NCI-H524 treated with DMSO at 0.1 percent for 48 hours (cell line): ENCODE measurements around the gene AFF3.
"Not testable (repeated sequence)": the region's sequence is repeated elsewhere in the genome, so short reads cannot be mapped to it uniquely, and the experiment has no call there.

Source experiments
- DNase-seq: peaks from one replicate; lab custom pipeline; 2025; lab: John Stamatoyannopoulos, UW

AFF3 gene

DNA sequence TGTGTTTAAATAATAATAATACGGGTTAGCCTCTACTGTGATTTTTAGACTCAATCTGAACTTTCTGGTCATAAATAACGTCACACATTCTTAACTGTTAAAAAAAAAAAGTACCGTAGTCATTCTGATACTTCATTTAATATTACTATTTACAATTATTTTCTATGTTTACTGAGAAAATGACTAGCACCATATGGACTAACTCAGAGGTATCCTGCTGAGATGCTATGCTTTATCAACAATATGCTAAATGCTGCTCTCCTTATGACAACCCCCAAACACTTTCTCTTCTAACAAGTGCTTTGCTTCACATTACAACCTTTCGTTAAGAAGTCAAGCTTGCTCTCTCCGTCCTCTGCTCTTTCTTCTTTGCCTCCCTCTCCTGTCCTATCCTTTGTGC, 182.1 kb downstream of the AFF3 start:
- no peak for DNase-seq

DNA sequence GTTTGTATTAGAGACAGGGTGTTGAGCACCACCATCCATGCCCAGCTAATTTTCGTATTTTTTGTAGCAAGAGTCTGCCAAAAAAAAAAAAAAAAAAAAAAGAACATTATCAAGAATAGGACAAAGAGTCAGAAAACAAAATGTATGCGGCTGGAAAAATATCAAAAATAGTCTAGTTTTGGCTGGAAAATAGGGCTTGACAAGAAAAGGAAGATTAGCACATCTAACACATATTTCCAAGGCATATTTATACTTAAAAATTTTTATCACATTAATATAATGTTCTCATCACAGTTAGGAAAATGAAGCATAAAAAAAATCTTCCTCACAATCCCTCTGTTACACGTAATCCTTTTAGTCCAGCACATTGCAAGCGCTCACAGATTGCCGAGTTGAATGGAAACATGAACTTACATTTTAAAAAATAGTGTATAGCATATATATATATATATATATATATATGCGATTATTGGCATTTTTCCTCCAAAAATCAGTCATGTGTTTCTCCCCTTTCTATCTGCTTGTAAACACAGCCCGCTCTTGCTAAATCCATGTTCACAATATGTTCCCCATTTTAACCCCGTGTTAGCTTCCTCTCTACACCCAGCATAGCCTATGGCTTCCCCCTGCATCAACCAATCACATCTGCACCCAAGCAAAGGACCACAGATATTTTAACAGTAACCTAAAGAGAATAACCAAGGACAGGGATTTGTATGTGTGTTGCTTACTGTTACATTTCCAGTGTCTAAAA, 183.0 kb downstream of the AFF3 start:
- no peak for DNase-seq

DNA sequence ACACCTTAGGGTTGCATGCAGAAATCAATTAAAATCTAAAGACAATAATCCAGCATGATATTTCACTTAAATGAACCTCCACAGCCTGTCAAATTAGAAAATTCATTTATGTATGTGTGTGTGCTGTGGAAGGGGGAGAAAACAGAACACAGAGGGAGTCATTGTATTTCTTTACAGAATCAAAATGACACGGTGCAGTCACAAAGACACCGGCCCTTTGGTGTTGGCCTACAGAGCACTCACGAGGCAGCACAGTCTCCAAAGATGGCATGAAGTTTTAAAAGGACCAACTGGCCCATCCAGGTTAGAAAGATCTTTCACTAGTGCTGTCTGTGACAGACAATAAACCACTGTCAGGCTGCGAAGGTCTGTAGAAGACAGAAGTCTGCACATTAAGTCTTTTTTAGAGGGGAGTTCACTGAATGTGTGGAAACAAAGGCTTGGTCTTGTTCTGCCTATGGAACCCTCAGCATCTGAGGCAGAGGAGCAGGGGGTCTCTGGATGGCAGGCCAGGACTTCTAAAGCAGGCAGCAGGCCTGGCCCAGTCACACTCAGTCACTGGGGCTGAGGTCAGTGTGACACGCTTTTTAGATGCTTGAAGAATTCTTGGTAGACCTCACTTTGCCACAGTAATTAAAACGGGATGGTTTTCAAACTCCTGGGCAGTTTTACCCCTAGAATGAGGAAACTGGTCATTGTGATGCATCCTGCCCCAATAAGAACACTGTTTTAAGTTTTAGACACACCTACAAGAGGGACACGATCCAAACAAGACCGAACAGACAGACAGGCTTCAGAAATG, 184.9 kb downstream of the AFF3 start:
- no peak for DNase-seq

DNA sequence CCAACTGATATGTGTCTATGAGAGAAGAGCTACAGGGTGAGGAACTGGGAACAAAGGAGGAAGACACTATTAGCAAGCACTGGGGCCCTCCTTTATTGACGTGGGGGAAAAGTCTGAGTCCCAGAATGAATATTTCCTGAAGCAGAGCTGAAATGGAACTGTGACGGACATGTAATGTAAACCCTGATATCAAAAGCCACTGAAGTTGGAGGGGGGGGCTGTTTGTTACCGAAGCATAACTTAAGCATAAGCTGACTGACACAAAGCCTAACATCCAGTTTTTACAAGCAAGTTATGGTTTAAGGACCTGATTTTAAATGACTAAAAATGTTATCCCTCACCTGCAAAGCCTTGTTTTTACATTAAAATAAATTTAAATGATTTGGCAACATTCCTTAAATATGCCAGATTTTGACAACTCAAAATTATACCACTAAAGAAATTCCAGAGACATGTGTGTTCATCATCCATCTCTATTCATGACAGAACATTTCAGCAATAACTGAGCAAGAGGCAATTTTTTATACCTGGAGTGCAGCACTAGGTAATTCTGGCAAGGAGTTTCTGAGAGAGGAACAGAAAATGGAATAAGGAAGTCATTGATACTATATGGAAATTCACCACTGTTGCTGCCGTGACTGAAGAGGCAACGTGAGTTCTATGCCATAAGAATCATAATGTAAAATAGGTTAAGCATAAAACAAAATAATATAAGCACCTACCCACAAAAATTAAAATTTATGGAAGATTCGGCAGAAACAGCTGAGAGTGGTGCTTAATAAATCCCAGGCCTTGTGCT, 186.0 kb downstream of the AFF3 start:
- no peak for DNase-seq

DNA sequence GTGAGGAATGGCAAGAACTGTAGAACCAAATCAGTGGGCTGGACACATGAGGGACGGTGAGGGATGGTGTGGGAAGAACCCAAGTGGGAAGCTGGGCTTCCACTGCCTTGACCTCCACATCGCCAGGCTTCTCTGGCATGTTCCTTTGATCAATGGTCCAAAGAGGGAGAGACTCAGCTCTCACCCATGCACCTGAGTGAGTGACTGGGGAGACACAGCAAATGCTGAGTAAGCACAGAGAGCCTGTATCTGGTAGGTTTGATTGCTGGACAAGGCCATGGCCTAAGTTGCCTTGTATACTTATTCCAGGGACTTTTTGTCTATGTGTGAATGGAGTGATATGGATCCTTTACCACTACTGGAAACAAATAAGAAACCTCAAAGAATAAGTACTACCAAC, 188.6 kb downstream of the AFF3 start:
- no peak for DNase-seq

DNA sequence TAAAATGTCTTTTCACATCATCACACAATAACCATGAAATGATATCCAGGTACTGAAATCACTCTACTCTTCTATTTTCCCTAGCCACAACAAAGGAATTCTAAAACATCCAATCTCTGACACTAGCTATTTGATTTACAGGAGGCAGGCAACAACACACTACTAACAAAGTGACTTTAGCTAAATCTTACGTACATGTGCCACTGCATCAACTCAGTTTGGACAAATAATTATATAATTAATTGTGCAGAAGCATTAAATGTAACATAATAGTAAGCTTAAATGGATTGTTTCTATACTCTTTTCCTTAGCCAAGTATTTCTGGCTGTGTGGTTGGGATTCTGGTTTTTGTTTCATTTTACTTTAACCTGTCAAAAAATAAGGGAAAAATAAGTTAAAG, 192.4 kb downstream of the AFF3 start:
- DNase-seq = no peak

DNA sequence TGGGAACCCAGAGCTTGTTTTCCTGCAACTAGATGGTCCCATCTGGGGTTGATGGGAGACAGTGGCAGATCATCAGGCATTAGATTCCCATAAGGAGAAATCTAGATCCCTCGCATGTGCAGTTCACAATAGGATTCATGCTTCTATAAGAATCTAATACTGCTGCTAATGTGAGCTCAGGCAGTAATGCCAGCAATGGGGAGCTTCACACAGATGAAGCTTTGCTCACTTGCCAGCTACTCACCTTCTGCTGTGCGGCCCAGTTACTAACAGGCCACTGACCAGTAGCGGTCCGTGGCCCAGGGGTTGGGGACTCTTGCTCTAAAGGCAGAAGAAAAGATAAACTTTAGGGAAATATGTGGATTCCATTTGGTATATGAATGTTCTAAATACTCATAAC, 192.9 kb downstream of the AFF3 start:
- no peak for DNase-seq

DNA sequence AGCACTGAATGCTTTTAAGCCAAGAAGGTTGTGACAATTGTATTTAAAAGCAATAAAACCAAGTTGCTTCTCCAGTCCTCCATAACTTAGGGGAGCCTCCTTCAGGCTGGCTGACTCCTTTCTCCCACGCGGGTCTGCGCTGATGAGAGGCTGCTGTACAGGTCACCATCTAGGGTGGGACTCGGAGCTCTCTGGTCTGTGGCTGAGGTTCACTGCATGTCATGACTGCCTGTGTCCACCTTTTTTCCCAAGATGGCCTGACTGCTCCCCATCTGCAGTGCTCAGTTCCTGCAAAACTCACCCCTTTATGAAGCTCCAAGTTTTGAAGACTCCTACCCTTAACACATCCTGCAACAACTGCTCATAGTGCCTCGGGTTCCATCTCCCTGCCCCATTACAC, 194.4 kb downstream of the AFF3 start:
- DNase-seq = no peak

DNA sequence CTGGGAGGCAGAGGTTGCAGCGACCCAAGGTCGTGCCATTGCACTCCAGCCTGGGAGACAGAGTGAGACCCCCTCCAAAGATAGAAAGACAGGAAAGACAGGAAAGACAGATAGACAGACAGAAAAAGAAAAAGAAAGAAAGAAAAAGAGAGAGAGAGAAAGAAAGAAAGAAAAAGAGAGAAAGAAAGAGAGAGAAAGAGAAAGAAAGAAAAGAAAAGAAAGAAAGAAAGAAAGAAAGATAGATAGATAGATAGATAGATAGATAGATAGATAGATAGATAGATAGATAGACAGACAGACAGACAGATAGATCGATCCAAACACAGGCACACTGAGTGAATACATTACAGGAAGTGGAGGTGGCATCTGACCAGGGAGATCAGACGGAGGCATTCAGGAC, 195.0 kb downstream of the AFF3 start:
- not testable (repeated sequence) for DNase-seq

DNA sequence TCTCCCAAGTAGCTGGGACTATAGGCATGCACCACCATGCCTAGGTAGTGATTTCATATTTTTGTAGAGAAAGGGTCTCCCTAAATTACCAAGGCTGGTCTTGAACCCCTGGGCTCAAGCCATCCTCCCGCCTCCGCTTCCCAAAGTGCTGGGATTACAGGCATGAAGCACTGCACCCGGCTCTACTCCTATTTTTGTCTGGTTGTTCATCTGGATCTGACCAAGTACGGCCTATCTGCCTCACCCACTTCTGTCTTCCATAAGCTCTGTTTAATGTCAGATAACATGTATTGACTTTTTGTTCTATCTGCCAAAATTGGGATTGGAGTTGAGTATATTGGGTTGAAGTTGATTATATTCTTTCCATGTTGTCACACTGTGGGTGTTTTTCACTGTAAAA, 198.4 kb downstream of the AFF3 start:
- no peak for DNase-seq

DNA sequence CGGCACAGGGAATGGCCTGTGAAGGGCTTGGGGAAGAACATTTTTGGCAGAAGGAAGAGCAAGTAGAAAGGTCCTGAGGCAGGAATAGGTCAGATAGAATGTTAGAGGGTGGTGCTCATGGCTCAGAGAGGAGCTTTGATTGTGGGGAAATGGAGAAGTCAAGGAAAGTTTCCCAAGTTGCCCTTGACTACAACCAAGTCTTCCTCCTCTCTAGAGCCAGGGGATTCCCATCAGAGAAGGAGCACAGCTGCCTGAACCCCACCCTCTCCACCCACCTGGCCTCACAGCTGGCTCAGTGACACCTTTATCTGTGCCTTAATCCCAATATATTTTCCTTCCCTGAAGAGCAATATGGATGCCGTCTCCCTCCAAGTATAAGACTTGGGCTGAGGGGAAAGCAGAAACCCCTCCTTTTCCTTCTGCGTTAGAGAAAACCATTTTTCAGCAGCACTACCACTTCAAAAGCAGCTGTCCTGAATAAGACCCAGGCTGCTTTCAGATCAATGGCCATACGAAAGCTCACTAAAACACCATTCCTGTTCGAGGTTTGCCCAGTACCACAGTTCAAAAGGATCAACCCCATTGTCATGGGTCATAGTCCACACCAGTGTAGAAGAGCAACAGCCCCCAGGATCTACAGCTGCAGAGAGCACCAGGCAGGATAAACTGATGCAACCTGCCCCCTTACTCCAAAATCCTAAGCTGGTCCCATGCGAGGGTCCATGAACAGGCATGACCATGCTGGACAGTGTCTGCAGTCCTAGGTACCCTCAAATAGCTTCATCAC, 199.6 kb downstream of the AFF3 start:
- no peak for DNase-seq

DNA sequence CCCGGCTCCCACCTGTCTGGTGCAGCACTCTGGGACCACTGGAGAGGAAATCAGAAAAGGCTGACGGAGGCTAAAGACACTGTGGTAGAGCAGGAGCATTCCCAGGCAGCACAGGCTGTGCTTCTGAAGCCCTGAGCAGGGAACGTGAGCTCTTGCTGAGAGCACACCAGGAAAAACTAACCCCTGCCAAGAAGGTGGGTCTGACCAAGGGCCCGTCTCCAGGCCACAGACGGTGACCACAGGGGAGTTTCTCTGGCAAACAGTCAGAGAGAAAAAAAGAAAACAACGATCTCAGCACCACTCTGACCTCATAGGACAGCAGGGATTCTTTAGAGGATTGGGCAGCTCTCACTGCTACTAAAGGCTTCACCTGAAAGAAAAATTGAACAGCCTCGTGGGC, 201.4 kb downstream of the AFF3 start:
- no peak for DNase-seq

DNA sequence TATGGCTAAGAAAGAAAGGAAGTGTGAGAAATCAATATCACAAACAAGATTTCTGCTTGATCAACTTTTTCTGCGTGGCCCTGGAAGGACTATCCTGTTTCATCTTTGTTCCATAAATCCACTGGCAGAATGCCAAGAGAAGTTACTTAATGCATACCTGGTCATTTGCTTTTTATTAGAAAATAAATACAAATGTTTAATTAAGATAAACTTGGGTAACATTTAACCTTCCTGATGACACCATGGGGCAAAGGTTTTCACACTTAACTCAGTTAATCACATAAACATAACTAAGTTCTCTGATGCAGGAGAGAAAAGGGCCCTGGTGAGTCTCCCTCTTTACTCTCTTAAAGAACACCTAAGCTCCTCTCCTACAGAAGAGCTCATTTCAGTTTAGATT, 203.3 kb downstream of the AFF3 start:
- no peak for DNase-seq

DNA sequence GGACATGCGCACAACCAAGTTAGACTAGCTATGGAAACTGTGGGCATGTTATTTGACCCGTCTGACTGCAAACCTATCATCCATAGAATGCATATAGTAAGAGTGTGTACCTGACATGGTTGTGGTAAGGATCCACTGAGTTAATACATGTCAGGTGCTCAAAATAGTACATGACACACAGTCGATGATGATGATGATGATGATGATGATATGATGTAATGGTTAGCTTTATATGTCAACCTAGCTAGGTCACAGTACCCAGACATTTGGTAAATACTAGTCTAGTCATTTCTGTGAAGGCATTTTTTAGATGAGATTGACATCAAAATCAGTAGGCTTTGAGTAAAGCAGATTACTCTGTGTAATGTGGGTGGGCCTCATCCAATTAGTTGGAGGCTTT, 204.1 kb downstream of the AFF3 start:
- no peak for DNase-seq

DNA sequence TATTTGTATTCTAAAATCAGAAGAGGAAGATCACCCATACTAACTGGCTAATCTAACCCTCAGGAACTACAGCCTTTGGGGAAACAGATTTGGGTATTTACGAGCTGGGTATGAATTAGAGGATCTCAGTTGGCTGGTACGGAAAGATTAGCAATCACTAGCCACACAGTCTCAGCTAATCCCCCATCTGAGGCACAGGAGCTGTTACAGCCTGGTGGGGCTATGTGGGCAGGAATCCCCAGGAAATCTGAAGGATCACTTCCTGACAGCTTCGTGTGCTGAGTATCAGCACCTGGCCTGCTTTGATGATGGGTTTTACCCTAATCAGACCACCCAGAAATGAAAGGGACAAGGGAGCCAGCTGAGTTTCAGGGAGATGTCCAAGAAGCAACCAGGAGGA, 206.3 kb downstream of the AFF3 start:
- DNase-seq = no peak

DNA sequence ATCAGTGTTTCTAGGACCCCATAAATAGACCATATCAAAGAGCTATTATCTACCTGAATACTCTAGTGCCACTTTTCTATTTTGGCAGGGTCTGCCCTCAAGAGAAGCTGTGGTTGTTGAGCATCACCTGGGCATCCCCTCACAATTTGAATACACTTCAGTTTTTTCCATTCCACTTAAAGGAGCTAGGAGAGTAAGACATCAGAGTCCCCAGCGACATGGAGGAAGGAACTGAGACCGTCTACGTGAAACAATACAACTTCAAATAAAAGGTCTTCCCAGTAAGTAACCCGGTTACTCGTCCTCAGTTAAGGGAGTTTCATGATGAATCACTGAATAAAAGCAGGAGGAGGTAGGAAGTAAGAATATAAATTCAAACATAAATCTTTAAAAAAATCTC, 206.7 kb downstream of the AFF3 start:
- DNase-seq = no peak

DNA sequence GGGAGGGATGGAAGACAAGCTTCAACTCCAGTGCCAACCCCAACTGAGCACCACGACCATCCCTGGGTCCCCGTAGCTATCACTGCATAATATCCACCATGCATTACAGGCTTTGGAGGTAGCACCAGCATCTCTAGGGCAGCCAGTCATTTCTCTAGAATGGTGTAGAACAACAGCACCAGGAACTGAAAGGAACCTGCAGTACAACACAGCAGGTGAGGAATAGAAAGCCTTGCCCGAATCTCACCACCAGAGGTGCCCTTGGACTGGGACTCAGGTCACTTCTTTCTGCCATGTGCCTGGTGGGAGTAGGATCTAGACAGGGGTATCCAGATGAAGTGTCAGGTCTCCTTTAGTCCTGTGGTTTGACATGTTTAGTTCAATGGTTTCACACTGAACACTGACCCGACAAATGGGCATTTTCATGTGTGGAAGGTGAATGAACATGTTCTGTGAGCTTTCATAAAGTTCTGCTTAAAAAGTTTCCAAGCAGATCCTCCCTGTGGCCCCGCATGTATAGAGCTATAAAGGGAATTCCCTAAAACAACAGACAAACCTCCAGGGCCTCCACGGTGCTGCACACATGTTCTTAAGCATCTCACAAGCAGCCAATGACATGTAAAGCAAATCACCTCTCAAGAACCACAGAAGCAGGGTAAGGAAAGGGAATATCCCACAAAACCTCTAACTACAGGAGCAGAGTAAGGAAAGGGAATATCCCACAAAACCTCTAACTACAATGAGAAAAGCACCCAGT, 208.3 kb downstream of the AFF3 start:
- no peak for DNase-seq

DNA sequence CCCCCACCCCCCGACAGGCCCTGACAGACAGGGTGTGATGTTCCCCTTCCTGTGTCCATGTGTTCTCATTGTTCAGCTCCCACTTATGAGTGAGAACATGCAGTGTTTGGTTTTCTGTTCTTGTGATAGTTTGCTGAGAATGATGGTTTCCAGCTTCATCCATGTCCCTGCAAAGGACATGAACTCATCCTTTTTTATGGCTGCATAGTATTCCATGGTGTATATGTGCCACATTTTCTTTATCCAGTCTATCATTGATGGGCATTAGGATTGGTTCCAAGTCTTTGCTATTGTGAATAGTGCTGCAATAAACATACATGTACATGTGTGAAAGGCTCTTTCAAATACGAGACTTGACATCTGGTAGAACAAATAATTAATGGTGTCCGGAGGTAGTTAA, 208.9 kb downstream of the AFF3 start:
- DNase-seq = not testable (repeated sequence)

DNA sequence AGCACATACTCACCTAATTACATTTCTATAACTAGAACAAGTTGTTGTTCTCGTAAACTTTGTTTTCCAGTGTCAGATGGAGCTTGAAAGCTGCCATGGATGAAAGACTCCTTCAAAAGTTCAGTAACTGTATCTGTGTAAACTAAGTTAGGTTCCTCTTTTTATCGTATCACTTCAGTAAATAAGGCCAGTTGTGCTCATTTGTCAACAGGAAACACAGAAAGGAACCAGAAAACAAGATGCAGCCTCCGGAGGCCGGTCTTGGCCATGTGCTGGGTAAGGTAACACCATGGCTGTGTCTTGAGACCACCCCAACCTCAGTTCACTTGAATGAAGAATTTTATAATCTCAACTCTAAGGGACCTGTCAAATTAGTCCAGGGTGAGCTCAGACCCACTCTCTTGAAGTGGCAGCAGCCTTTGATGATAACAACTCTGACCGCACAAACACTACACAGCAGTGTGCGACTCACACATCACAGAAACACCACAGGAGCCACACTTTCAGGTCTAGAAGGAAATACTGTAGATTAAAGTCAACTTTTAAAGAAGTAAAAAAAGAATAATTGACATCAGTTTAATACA, 213.8 kb downstream of the AFF3 start:
- DNase-seq = no peak

DNA sequence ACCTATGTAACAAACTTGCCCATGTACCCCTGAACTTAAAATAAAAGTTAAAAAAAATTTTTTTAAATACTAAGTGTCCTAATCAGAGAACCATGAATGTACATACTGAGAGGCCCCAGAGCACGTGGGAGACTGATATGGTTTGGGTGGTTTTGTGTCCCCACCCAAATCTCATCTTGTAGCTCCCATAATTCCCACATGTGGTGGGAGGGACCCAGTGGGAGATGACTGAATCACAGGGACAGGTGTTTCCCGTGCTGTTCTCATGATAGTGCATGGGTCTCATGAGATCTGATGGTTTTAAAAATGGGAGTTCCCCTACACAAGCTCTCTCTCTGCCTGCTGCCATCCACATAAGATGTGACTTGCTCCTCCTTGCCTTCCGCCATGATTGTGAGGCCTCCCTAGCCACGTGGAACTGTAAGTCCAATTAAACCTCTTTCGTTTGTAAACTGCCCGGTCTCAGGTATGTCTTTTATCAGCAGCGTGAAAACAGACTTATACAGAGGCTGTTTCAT, 214.6 kb downstream of the AFF3 start:
- DNase-seq = not testable (repeated sequence)

DNA sequence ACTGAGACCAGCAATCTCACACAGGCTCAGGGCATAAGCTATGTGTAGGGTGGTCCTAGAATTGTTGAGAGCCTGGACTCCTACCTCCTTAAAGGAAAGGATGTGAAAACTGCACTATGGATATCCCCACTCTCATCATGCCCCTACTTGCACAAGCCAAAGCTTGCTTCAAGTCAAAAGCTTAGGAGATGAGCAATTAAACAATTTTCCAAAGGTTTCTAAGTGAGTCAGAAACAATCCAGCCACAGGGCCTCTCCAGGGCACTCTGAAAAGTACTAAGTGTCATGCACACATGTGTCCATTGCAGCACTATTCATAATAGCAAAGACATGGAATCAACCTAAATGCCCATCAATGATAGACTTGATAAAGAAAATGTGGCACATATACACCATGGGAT, 215.4 kb downstream of the AFF3 start:
- DNase-seq = no peak
